K562 (cell line): ENCODE results near the gene MED20. TPM values are rescaled to one million over a fixed set of nuclear protein-coding genes. Genes with fewer than 3 reads are reported as not detected.

Experiments
- CEBPB ChIP-seq: fragments of 450-650 bp; IDR thresholded peaks from 2 replicates; pipeline ENCODE4 v1.6.1; 2016; ENCODE audit warnings: missing genetic modification characterization, missing compliant biosample characterization
- COPS2 ChIP-seq: fragments of 450-650 bp; conservative IDR thresholded peaks from 2 replicates; pipeline ENCODE4 v1.6.1; 2016; ENCODE audit warnings: mild to moderate bottlenecking, moderate library complexity
- CREB1 ChIP-seq, 2 experiments: sonication (generic) in 1 of 2; formaldehyde crosslinking in 1 of 2; IDR thresholded peaks; 2 replicates each; pipeline versions ENCODE4 v1.6.1 to v1.8.0; 2012 to 2022; ENCODE audit warnings: inconsistent platforms in 1 of 2, mild to moderate bottlenecking in 1 of 2, missing genetic modification reagents in 1 of 2, moderate library complexity in 1 of 2
- ETV1 ChIP-seq: fragments of 450-650 bp; conservative IDR thresholded peaks from 2 replicates; pipeline ENCODE4 v1.6.1; 2016; ENCODE audit warnings: missing genetic modification characterization, control low read depth, low read depth, missing compliant biosample characterization
- FOXA3 ChIP-seq, 2 experiments: fragments of 450-650 bp in 1 of 2; sonication (generic) in 1 of 2; formaldehyde crosslinking; IDR thresholded peaks in 1 of 2; conservative IDR thresholded peaks in 1 of 2; 2 replicates each; pipeline versions ENCODE4 v1.4.0 to v1.8.0; 2020 to 2022; ENCODE audit warnings: mild to moderate bottlenecking in 2 of 2, missing genetic modification reagents in 1 of 2
- FOXP1 ChIP-seq: sonication (generic); formaldehyde crosslinking; IDR thresholded peaks from 2 replicates; pipeline ENCODE4 v1.8.0; 2022; ENCODE audit warnings: mild to moderate bottlenecking, missing genetic modification reagents
- GABPB1 ChIP-seq: sonication (generic); formaldehyde crosslinking; IDR thresholded peaks from 2 replicates; pipeline ENCODE4 v1.8.0; 2022; ENCODE audit warnings: mild to moderate bottlenecking, missing genetic modification reagents
- MTA3 ChIP-seq: fragments of 450-650 bp; formaldehyde crosslinking; IDR thresholded peaks from 2 replicates; pipeline ENCODE4 v1.6.1; 2017; ENCODE audit warnings: mild to moderate bottlenecking, borderline replicate concordance
- OTX1 ChIP-seq: fragments of 450-650 bp; formaldehyde crosslinking; IDR thresholded peaks from 2 replicates; pipeline ENCODE4 v1.4.0; 2022; ENCODE audit warnings: mild to moderate bottlenecking
- POU5F1 ChIP-seq: fragments of 150-350 bp; IDR thresholded peaks from 2 replicates; pipeline ENCODE4 v1.6.1; 2014; ENCODE audit warnings: borderline replicate concordance, low read length, low read depth, mild to moderate bottlenecking; ENCODE audit not compliant: partially characterized antibody
- RCOR1 ChIP-seq, 2 experiments: IDR thresholded peaks; 2 replicates each; pipeline ENCODE4 v1.6.1; 2012; ENCODE audit warnings: low read depth in 2 of 2, low read length in 2 of 2, borderline replicate concordance in 1 of 2, improper control_type of control experiment in 1 of 2
- TCF15 ChIP-seq: fragments of 250-450 bp; sonication (Bioruptor Pico); IDR thresholded peaks from 2 replicates; pipeline ENCODE4 v1.8.0; 2022; ENCODE audit warnings: moderate library complexity, mild to moderate bottlenecking, inconsistent platforms
- U2AF1 ChIP-seq: fragments of 200-400 bp; formaldehyde crosslinking; optimal IDR thresholded peaks from 2 replicates; pipeline ENCODE3; 2017; ENCODE audit warnings: mild to moderate bottlenecking, low read depth, low read length, moderate library complexity
- YY1 ChIP-seq, 3 experiments: IDR thresholded peaks; 2 replicates each; pipeline ENCODE4 v1.6.1; 2011; ENCODE audit warnings: low read length in 2 of 3, mild to moderate bottlenecking in 2 of 3, moderate library complexity in 2 of 3, borderline replicate concordance in 1 of 3, control low read depth in 1 of 3, low read depth in 1 of 3; ENCODE audit not compliant: insufficient read depth in 3 of 3, insufficient replicate concordance in 2 of 3, control insufficient read depth in 1 of 3, insufficient read length in 1 of 3; ENCODE audit errors: extremely low read depth in 1 of 3
- ZBTB34 ChIP-seq: fragments of 250-450 bp; sonication (Bioruptor Pico); IDR thresholded peaks from 2 replicates; pipeline ENCODE4 v1.8.0; 2021; ENCODE audit warnings: mild to moderate bottlenecking, moderate library complexity
- ZNF121 ChIP-seq: sonication (generic); formaldehyde crosslinking; conservative IDR thresholded peaks from 2 replicates; pipeline ENCODE4 v1.8.0; 2022; ENCODE audit warnings: missing genetic modification reagents
- ZNF239 ChIP-seq: fragments of 250-450 bp; sonication (Bioruptor Pico); IDR thresholded peaks from 2 replicates; pipeline ENCODE4 v1.4.0; 2020; ENCODE audit warnings: mild to moderate bottlenecking
- polyA plus RNA-seq, 8 experiments: library from polyadenylated mRNA; depleted of rRNA in 4 of 8; stranded (reverse) in 5 of 8; unstranded in 3 of 8; fragments of >200 nt; fragmentation: Nextera tagmentation in 2 of 8; fragmentation: Illumina TruSeq in 1 of 8; extraction: Ambion mirVana in 2 of 8; extraction: Trizol in 1 of 8; gene quantifications; 2 replicates each; pipeline versions ENCODE4 v1.2.1 to v1.2.3, GENCODE V29; 2011 to 2014; ENCODE audit warnings: inconsistent platforms in 1 of 8, missing spikeins in 1 of 8
- total RNA-seq, 7 experiments: library from RNA; depleted of rRNA in 6 of 7; stranded (reverse); fragments of >200 nt in 6 of 7; fragmentation: Illumina TruSeq in 2 of 7; extraction: Trizol in 2 of 7; gene quantifications; 2 replicates each; pipeline versions ENCODE4 v1.2.1 to v1.2.3, GENCODE V29; 2011 to 2021; ENCODE audit warnings: low replicate concordance in 1 of 7
- TF ChIP-seq, protein P1 (sequence below), 3 experiments: fragments of 200-800 bp in 1 of 3; fragments of 250-450 bp in 1 of 3; fragments of 450-650 bp in 1 of 3; sonication (Bioruptor Pico) in 1 of 3; sonication (Bioruptor generic) in 1 of 3; formaldehyde crosslinking in 1 of 3; IDR thresholded peaks; 2 replicates each; pipeline versions ENCODE4 v1.6.1 to v1.8.0; 2016 to 2022; ENCODE audit warnings: mild to moderate bottlenecking in 2 of 3, missing genetic modification characterization in 2 of 3, missing compliant biosample characterization in 1 of 3, moderate library complexity in 1 of 3
- TF ChIP-seq, protein P2 (sequence below): sonication (generic); IDR thresholded peaks from 2 replicates; pipeline ENCODE4 v1.6.1; 2016

Gene MED20
- total and polyA plus RNA-seq, 9 of the 15 experiments (the other 6 are each of a cell fraction or from before 2014, with no cell fraction given), result 27.3 to 80.9 (median 46.0) TPM

GRCh38 chr6:41941280-41942066 lies 20.5 kb upstream of the MED20 start, which contains the start of gene CCND3 (continued):
- TF ChIP-seq, protein P1, sequence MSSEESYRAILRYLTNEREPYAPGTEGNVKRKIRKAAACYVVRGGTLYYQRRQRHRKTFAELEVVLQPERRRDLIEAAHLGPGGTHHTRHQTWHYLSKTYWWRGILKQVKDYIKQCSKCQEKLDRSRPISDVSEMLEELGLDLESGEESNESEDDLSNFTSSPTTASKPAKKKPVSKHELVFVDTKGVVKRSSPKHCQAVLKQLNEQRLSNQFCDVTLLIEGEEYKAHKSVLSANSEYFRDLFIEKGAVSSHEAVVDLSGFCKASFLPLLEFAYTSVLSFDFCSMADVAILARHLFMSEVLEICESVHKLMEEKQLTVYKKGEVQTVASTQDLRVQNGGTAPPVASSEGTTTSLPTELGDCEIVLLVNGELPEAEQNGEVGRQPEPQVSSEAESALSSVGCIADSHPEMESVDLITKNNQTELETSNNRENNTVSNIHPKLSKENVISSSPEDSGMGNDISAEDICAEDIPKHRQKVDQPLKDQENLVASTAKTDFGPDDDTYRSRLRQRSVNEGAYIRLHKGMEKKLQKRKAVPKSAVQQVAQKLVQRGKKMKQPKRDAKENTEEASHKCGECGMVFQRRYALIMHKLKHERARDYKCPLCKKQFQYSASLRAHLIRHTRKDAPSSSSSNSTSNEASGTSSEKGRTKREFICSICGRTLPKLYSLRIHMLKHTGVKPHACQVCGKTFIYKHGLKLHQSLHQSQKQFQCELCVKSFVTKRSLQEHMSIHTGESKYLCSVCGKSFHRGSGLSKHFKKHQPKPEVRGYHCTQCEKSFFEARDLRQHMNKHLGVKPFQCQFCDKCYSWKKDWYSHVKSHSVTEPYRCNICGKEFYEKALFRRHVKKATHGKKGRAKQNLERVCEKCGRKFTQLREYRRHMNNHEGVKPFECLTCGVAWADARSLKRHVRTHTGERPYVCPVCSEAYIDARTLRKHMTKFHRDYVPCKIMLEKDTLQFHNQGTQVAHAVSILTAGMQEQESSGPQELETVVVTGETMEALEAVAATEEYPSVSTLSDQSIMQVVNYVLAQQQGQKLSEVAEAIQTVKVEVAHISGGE (CRISPR knock-in tag; IDR thresholded peaks at IDR 0.05), result peak in 1 of 3 experiments; percentile 75; a peak in 3 of 6 replicates
- TF ChIP-seq ETV1 (tag) (0 out of 2 replicates have a peak, but pooled peaks have one; percentile 33), RCOR1 (IDR thresholded peaks at IDR 0.05; ENCODE audit: borderline replicate concordance in 1 of 2, low read depth in 2 of 2, low read length in 2 of 2) (peak in 1 of 2 experiments; percentile 20; a peak in 1 of 4 replicates), CEBPB (tag) (peak; percentile 82), MTA3 (no peak; the same call in 1 of the 2 replicates), CREB1 (IDR thresholded peaks at IDR 0.05) (peak; percentile 43; the same call in 1 of the 2 replicates), CREB1 (CRISPR knock-in tag; IDR thresholded peaks at IDR 0.05) (peak; percentile 61; the same call in 1 of the 2 replicates), COPS2 (no peak), U2AF1 (peak; percentile 57), ZNF239 (CRISPR knock-in tag) (0 out of 2 replicates have a peak, but pooled peaks have one; percentile 5), ZBTB34 (CRISPR knock-in tag) (no peak), FOXA3 (CRISPR knock-in tag; conservative IDR thresholded peaks at IDR 0.05 in 1 of 2, IDR thresholded peaks at IDR 0.05 in 1 of 2) (peak in 1 of 2 experiments; percentile 71; a peak in 1 of 4 replicates), FOXP1 (CRISPR knock-in tag) (no peak), YY1 (IDR thresholded peaks at IDR 0.05; ENCODE audit: borderline replicate concordance in 1 of 3, control insufficient read depth in 1 of 3, extremely low read depth in 1 of 3, insufficient read depth in 3 of 3, insufficient read length in 1 of 3, insufficient replicate concordance in 2 of 3, low read depth in 1 of 3, low read length in 2 of 3) (peak in 1 of 3 experiments; percentile 25), OTX1 (CRISPR knock-in tag) (no peak), POU5F1 (no peak), TCF15 (no peak), GABPB1 (CRISPR knock-in tag) (no peak; the same call in none of the 2 replicates), ZNF121 (CRISPR knock-in tag) (no peak)
- TF ChIP-seq, protein P2, sequence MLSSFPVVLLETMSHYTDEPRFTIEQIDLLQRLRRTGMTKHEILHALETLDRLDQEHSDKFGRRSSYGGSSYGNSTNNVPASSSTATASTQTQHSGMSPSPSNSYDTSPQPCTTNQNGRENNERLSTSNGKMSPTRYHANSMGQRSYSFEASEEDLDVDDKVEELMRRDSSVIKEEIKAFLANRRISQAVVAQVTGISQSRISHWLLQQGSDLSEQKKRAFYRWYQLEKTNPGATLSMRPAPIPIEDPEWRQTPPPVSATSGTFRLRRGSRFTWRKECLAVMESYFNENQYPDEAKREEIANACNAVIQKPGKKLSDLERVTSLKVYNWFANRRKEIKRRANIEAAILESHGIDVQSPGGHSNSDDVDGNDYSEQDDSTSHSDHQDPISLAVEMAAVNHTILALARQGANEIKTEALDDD, result no peak
